ENCODE data around the gene NANS.
A peak's percentile ranks its signal among the peaks of the same experiment; 100 is the strongest.
"Not testable (repeated sequence)": the region's sequence is repeated elsewhere in the genome, so short reads cannot be mapped to it uniquely, and the experiment has no call there.

NANS gene

GRCh38 chr9:98078895-98079294 is 22.4 kb downstream of the NANS start:
- no peak for DNase-seq (ENCODE audit: low read depth)

GRCh38 chr9:98080326-98080725 is 23.8 kb downstream of the NANS start:
- no peak for DNase-seq (ENCODE audit: low read depth)

- no peak for DNase-seq (ENCODE audit: low read depth)
Measured at GRCh38 chr9:98080780-98081179, 24.2 kb downstream of the NANS start.

DNA sequence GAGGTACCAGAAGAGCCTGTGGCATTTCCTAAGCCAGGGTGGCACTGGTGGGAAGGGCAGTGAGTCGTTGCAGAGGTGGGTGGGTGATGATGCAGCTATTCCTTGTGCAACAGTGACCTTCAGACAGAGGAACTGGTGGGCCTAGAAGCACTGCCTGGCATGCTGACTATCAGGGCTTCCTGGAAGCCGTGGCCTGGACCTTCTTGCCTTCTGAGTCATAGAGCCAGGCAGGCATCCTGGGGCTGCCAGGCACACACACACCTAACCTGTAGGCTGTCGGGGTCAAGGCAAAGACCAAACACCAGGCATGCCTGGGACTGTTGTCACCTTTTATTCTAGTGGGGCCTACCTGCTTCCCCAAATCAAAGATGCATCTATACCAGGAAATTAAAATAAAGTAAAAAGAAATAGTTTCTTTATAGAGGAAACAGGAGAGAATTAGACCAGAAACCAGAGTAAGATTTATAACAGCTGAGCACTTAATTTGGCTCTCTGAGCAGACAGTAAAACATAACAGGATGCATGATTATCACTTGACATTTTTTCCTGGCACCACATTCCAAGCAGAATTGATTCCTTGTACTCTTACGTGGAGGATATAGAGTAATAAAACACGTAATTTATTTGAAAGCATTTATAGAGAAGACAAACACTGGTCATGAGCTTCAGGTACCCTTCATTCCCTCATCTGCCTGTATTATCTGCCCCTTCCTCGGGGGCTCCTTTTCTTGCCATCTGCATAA is 25.1 kb downstream of the NANS start:
- no peak for DNase-seq (ENCODE audit: low read depth)

- DNase-seq (ENCODE audit: low read depth) = no peak
Measured at GRCh38 chr9:98083061-98083501, 26.5 kb downstream of the NANS start.

DNA sequence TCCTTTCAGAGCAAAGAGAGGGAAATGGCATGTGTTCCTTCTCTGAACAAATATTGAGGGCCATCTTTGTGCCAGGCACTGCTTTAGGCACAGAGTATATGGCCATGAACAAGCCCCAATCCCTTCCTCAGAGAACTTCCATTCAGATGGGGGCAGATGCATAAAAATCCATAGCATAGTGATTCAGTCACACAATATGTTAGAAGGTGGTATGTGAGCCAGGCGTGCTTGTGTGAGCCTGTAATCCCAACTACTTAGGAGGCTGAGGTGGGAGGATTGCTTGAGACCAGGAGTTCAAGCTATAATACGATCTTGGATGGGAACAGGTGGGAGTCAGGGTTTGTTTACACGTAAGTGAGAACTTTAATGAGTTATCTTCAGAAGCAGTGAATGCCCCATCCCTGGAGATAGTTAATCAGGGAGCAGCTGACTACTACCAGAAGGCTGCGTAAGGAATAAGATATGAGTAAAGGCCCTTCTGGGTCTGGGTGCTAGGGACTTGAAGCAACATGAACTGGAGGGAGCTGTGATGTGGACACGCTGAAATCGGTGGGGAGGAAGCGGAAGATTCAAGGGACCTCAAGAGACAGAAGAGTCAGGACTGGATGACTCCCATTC is 27.1 kb downstream of the NANS start:
- no peak for DNase-seq (ENCODE audit: low read depth)

- no peak for DNase-seq (ENCODE audit: low read depth)
Measured at GRCh38 chr9:98084396-98084795, 27.9 kb downstream of the NANS start.

DNA sequence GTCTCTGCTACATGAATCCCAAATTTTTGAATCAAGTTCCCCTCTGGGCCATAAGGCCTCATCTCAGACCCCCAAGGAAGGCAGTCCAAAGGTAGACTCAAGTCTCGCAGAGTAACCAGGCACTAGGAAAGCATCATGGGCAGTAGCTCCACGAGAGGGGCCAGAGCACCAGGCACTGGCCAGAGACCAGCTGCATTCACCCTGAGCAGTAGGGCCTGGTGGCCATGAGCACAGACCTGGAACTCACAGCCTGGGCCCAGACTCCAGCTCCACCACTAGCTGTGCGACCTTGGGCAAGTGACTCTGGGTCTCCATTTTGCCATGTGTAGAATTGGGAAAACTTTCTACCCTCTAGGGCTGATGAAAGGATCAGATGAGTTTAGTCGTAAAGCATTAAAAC is 28.5 kb downstream of the NANS start:
- no peak for DNase-seq (ENCODE audit: low read depth)

DNA sequence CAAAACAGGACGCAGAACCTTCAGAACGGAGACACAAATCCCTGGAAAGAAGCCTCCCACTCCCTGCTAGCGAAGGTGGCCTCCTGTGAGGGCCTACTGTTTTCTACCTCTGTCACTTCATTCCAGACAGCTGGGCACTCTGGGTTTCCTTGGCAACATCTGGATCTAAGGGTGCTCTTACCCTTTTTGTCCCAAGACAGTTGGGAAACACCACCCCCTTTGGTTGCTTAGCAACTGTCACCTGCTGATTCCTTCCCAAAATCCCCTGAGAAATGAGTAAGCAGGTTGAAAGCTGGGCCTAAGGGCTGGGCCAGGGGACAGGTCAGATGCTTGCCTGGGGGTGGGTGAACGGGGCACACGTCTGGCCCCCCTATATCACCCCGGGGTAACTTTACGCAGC is 29.4 kb downstream of the NANS start:
- DNase-seq (ENCODE audit: low read depth) = no peak

- DNase-seq (ENCODE audit: low read depth) = no peak
Measured at GRCh38 chr9:98086461-98086860, 29.9 kb downstream of the NANS start.

GRCh38 chr9:98087420-98088354 is 31.2 kb downstream of the NANS start:
- DNase-seq (ENCODE audit: low read depth) = peak; percentile 36

DNA sequence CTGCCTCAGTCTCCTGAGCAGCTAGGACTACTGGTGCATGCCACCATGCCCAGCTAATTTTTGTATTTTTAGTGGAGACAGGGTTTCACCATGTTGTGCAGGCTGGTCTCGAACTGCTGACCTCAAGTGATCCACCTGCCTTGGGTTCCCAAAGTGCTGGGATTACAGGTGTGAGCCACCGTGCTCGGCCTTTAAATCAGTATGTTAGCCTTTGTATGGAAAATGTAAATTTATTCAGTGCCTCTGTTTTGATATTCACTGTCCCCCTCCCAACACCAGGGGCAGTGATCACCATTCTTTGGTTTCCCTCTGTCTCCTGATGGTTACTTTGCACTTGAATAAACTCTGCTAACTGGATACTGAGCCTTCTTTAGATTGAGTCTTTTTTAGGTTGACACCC is 34.1 kb downstream of the NANS start:
- DNase-seq (ENCODE audit: low read depth) = not testable (repeated sequence)

DNA sequence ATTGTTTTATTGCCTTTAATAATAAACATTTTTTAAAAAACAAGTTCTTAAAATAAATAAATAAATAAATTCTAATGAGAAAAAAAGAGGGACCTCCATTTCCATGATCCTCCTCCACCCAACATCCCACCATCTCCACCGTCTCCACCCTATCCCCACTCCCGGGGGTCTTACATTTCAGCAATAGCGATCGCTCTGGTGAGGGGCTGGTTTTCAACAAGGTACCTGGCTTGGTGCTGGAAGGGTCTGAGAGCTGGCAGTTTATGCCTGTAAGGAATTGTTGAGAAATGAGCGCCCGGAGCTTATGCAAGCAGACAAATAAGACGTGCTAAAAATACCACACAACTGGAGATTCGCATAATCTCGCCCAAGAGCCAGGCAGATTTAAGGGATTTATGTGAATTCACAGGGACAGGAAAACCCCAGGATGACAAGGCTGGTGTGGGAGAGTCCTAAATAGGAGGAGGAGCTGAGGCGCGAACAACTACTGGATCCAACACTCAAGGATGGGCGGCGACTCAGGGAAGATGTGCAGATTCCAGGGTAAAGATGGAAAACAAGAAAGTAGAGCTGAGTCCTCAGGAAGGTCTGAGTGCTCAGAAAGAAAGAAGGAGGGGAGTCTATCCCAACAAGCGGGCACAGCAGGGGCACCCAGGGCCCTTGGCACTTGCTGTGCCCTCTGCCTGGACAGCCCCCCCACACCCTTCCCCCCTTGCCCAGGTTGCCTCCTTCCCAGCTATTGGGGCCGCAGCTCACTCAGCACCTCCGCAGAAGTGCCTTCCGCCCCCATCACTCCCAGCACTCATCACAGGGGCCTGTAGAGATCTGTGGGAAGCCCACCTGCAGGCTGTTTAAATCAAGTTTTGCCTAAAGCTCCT is 35.4 kb downstream of the NANS start:
- no peak for DNase-seq (ENCODE audit: low read depth)

GRCh38 chr9:98092613-98092931 is 36.0 kb downstream of the NANS start:
- DNase-seq (ENCODE audit: low read depth) = no peak

DNA sequence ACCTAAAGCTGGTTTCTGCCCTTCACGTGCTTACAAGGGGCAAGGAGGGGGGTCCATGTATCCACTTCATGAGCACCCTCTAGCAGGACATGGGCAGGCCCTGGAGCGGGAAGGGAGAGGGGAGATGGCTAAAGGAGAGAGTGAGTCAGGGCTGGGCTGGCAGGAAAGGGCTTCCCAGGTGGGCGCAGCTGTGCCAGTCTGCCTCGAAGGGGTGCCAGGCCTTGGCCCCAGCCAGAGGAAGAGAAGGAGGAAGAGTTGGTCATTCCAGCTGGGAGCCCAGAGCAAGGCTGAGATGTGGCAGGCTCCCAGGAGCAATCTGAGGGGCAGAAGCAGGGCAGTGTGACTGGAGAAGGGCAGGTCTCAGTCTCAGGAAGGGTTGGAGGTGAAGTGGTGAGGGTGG is 37.8 kb downstream of the NANS start:
- no peak for DNase-seq (ENCODE audit: low read depth)

DNA sequence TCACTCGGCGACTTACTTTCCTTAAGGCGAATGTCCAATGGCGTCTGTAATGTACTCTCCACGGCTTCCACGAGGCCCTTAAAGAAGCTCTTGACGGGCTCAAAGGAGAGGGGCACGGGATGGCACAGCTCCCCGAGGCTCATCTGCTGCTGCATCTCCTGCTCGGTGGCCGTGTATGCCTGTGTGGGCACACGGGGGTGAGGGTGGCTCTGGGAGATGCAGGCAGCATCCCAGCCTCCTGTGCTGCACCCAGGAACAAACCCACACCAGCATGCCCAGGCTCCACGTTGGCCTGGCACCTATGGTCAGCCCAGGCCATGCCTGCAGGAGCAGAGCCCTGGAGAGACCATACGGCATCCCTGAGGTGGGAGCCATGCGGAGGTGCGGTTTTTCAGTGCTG is 38.3 kb downstream of the NANS start:
- DNase-seq (ENCODE audit: low read depth) = no peak

DNA sequence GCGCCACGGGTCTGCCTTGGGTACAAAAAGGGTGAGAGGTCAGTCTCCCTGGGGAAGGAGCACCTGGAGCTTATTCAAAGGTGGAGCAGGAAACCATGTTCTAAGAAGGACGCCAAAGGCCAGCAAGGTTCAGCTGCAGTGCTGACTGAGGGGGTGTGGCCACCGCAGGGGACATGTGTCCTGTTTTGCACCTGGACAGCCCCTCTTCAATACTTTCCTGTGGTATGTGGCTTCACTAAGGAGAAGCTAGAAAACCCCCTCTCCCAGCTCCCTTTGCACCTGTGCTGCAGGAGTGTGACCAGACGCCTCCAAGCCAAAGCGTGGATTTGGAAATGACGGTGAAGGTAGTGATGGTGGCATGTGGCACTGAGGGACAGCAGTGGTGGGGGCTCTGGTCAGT is 38.9 kb downstream of the NANS start:
- DNase-seq (ENCODE audit: low read depth) = no peak

DNA sequence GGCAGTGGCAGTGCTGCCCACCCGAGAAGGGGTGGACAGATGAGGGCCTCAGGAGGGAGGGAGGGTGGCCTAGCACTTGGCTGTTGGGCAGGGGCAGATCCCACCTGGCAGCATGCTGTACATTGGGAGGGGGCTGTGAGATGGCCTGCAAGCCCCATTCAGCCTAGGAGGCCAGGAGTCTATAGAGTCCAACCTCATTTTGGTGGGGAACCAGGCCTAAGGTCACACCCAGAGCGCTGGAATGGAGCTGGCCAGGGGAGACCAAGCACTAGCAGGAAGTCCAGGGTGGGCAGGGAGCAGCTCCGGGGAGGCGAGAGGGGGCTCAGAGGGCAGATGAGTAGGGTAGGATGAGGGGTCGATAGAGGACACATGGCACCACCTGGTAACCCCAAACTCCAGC is 39.6 kb downstream of the NANS start:
- no peak for DNase-seq (ENCODE audit: low read depth)

DNA sequence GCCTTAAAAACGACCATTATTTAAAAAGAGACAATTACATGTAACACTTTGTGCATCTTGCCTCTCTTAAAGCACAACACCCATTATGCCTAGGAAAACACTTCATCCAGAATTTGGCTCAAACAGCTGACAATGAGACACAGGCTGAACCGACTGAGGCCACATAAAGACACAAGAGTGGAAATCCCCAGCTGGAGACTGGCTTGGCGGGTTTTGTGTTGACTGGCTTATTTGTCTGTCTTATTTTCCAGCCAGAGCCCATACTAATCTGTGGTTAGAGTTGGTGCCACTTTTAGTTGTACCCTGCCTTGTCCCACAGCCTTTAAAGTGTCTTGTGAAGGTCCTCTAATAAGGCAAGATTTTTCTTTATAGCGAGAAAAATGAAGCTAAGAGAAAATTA is 41.3 kb downstream of the NANS start:
- DNase-seq (ENCODE audit: low read depth) = no peak

GRCh38 chr9:98099346-98099745 is 42.8 kb downstream of the NANS start:
- DNase-seq (ENCODE audit: low read depth) = no peak

- DNase-seq (ENCODE audit: low read depth) = no peak
Measured at GRCh38 chr9:98099898-98100297, 43.4 kb downstream of the NANS start.

DNA sequence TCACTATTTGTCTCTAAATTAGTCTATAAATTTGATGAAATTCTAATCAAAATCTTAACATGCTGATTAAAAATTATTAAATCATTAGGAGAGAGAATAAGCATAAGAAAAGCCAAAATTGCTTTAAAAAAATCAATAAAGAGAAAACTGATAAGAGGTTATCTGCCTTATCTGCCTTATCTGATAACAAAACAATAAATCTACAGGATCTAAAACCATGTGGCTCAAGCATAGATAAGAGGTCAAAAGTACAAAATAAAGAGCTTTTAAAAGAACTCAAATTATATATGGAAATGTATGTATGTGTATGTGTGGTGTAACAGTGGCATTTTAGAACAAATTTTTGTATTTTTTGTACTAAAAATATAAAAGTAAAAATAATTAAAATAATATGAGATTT is 43.9 kb downstream of the NANS start:
- DNase-seq (ENCODE audit: low read depth) = no peak

Measured in stimulated activated CD8-positive, alpha-beta memory T cell treated with anti-CD3 and anti-CD28 coated beads, Interleukin-12 subunit alpha, Interleukin-12 subunit beta, amount 100 ng/mL, for 4 hours (primary cell).